SK-N-MC (cell line): Measurements from ENCODE around the gene NDST1.

Experiments
- EZH2 ChIP-seq: fragments of 200-600 bp; sonication (generic); IDR thresholded peaks from one replicate; pipeline ENCODE4 v1.6.1; 2017; ENCODE audit warnings: antibody characterized with exemption
- FOXP2 ChIP-seq: optimal IDR thresholded peaks from 2 replicates; pipeline ENCODE3; 2011; ENCODE audit warnings: mild to moderate bottlenecking, moderate library complexity; ENCODE audit not compliant: insufficient read depth; ENCODE audit errors: extremely low read length, control extremely low read depth
- POLR2AphosphoS5 ChIP-seq: IDR thresholded peaks from 2 replicates; pipeline ENCODE4 v1.6.1; 2012; ENCODE audit warnings: mild to moderate bottlenecking, low read depth, low read length, borderline replicate concordance

- TF ChIP-seq EZH2, result no peak
- TF ChIP-seq POLR2AphosphoS5, result no peak
- no peak for TF ChIP-seq FOXP2
These were observed 47.1 kb upstream of the NDST1 start for GRCh38 chr5:150460781-150461180.
